GOT3 (cell line): Measurements from ENCODE around the gene CRYGB.
"Not testable (repeated sequence)": the region's sequence is repeated elsewhere in the genome, so short reads cannot be mapped to it uniquely, and the experiment has no call there.

ENCODE experiments used
- DNase-seq: peaks from one replicate; lab custom pipeline; 2025; ENCODE audit warnings: mixed read lengths; lab: John Stamatoyannopoulos, UW

Gene CRYGB

DNA sequence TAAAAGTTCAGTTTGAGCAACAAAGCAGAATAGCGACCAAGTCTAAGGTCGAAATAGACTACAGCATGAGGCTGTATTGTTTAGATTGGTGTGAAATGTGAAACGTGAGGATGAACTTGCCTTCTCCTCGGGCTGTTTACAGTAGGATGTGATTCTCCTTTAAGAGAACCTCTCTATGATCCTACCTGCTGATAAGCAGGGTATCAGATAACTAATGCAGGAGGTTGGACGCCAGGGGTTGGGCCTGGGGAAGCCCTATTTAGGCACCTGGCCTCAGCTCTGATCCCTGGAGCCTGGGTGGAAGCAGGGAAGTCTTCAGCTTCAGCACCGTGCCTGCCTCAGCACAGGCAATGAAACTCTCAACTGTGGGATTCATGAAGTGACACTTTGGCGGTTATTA, 33.0 kb downstream of the CRYGB start:
- no peak for DNase-seq

- not testable (repeated sequence) for DNase-seq
These were observed 33.6 kb downstream of the CRYGB start for GRCh38 chr2:208112273-208112745.

DNA sequence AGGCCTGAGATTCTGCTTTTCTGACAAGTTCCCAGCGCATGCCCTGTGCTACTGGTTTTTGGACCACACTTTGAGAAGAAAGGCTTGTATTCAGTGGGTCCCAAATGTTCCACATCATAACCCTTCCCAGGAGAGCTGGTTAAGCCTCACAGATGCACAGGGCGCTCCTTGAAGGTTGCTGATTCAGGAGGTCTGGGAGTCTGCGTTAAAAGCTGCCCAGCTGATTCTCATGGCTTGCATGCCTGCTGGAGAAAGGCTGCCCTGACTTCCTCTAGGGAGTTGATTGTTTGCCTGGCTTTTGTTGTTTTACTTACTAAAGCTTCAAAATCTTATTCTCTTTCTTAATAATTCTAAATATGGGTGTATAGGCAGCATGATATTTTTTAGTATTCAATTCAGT, 42.3 kb downstream of the CRYGB start:
- DNase-seq: no peak

DNA sequence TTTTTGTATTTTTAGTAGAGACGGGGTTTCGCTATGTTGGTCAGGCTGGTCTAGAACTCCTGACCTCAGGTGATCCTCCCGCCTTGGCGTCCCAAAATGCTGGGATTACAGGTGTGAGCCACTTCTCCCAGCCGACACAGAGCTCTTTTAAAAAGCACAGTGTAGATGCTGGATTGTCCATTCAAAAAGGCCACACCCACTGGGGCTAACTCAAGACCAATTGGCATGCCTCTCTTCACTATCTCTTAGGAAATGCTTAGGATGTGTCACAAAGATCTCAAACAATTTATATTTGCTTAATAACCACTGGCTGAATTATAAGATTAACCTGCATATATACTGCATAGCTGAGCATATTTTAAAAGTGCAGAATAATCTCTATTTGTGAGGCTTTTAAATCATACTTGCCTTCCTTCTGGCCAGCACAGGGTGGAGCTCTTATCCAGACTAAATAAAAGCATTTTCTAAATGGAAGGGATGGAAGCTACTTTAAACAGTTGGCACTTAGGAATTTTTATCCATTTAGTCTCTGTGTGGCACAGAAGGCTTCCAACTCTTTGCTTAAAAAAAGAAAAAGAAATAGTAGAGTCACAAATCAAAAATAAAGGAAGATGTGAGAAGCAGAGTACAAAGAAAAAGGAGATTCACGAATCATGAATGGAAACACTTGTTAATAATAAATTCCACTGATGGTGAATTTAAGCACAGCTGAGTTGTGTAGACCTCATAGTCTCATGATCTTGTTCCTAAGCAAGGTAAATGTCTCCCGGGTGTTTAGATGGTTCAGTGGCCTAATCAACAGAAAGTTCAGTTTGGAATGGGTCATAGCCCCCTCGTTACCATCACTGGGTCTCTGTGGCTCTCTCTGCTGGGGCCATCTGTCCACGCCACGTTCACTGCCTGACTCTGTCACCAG, 44.0 kb downstream of the CRYGB start:
- no peak for DNase-seq

DNA sequence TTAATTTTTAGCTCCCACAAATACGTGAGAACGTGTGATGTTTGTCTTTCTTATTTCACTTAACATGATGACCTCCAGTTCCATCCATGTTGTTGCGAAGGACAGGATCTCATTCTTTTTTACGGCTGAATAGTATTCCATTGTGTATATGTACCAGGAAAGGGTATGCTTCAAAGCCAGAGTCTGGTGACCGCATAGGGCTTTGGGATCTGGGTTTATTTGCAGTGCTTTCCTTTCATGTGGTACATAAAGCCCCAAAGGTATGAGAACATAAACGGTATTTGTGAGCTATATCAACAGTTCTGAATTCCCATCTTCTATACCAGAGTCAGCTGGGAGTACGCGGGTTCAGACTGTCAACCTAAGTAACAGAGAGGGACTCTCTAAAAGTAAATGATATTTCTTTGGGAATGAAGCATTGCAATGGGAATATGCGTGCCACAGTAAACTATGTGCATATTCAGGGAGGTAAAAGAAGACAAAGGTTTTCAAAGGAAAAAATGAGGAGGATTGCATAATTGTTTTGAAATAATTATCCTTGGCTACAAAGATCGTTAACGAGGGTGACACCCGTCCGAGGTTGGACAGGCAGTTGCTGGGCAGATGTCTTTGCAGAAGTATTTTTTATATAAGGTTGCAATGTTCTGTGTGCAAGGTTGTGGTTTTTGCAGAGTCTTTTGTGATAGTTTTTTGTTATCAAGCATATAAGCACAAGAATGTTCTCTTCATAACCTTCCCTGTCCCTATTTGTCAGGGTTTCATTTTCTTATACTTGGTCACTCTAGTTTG, 46.1 kb downstream of the CRYGB start:
- no peak for DNase-seq

- not testable (repeated sequence) for DNase-seq
These were observed 47.3 kb downstream of the CRYGB start for GRCh38 chr2:208098701-208099100.

GRCh38 chr2:208098267-208098666, 47.7 kb downstream of the CRYGB start:
- DNase-seq: no peak

DNA sequence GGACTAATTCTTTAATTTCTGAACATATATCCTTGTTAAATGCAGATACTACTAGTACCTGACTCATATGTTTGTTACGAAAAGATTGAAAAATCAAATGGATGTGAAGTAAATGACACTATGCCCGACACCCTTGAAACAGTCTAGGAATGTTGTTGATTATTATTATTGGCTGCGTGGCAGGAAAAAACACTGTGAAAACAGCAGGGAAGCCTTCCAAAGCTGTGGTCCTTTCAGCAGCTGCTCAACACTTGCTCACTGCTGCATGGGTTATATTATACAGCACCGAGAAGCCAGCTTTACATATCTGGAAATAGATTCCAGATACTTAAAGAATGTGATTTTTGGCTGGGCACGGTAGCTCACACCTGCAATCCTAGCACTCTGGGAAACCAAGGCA, 48.2 kb downstream of the CRYGB start:
- DNase-seq: no peak

- no peak for DNase-seq
These were observed 48.6 kb downstream of the CRYGB start for GRCh38 chr2:208097313-208097712.

- no peak for DNase-seq
These were observed 49.9 kb downstream of the CRYGB start for GRCh38 chr2:208096080-208096479.

DNA sequence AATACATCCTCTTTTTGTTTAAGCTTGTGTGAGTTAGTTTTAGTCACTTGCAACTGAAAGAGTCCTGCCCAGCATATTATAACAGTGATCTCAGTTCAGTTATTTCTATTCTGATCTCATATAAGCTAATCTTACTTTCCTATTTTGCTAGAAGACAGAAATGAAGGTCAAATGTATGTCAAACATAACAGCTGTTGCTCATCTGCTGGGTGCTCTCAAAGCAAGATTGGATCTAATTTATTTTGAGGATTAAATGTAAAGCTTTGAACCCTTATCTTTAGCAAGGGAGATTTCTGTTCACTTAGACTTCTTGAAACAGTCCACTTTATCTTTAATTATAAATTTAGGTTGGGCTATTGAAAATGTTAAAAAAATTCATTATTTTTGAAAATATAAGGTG, 52.8 kb downstream of the CRYGB start:
- no peak for DNase-seq
